GM13977 (cell line): ENCODE measurements around the gene SMTNL2.

Source experiments
- DNase-seq: peaks from one replicate; pipeline ENCODE4 v3.0.0; 2012; ENCODE audit warnings: low spot score
- CTCF ChIP-seq: IDR thresholded peaks from 2 replicates; pipeline ENCODE4 v1.5.1; 2012; ENCODE audit warnings: mild to moderate bottlenecking, control low read depth; ENCODE audit not compliant: insufficient read depth; ENCODE audit errors: extremely low read depth, missing control alignments
- in situ Hi-C: fragments of 300-500 bp; cut with MboI; formaldehyde crosslinking; loops from one replicate; pipeline ENCODE4 v1.12.0; 2022; ENCODE audit warnings: low sequenced_read_pairs, low pct_unique_long_range_greater_than_20kb, mixed read lengths, inconsistent platforms; ENCODE audit not compliant: unreplicated experiment

SMTNL2 gene

GRCh38 chr17:4596636-4597380 is 12.5 kb downstream of the SMTNL2 start:
- no peak for TF ChIP-seq CTCF
- in situ Hi-C loops: no loop called here
- DNase-seq: no peak

GRCh38 chr17:4597975-4598374 is 13.6 kb downstream of the SMTNL2 start:
- TF ChIP-seq CTCF: no peak
- in situ Hi-C loops: no loop called here
- DNase-seq: no peak

- DNase-seq: no peak
- no peak for TF ChIP-seq CTCF
- in situ Hi-C loops: no loop called here
Measured at GRCh38 chr17:4598776-4599504, 14.6 kb downstream of the SMTNL2 start.

- in situ Hi-C loops: no loop called here
- no peak for DNase-seq
- TF ChIP-seq CTCF: no peak
Measured at GRCh38 chr17:4599505-4600281, 15.4 kb downstream of the SMTNL2 start.

- no peak for DNase-seq
- TF ChIP-seq CTCF: no peak
- in situ Hi-C loops: no loop called here
Measured at GRCh38 chr17:4600563-4600962, 16.2 kb downstream of the SMTNL2 start.

GRCh38 chr17:4601326-4601725 is 17.0 kb downstream of the SMTNL2 start:
- in situ Hi-C loops: no loop called here
- TF ChIP-seq CTCF: no peak
- no peak for DNase-seq
